Neuron (in vitro differentiated cells): ENCODE data around the gene ZNF107.

Experiments used
- H2AFZ ChIP-seq: one replicate; pipeline ENCODE4 v1.6.1; 2013; ENCODE audit warnings: low read depth, mild to moderate bottlenecking, inconsistent platforms, low read length, moderate library complexity
- H3K27me3 ChIP-seq: one replicate; pipeline ENCODE4 v1.6.1; 2013; ENCODE audit warnings: low read length; ENCODE audit not compliant: insufficient read depth
- H3K36me3 ChIP-seq: one replicate; pipeline ENCODE4 v1.6.1; 2013; ENCODE audit warnings: low read length; ENCODE audit not compliant: insufficient read depth
- H3K4me1 ChIP-seq: one replicate; pipeline ENCODE4 v1.6.1; 2013; ENCODE audit warnings: low read length; ENCODE audit not compliant: insufficient read depth
- H3K4me3 ChIP-seq: 2 replicates; pipeline ENCODE4 v1.5.1; 2013; ENCODE audit warnings: mild to moderate bottlenecking, low read length, moderate library complexity
- H3K9me3 ChIP-seq: one replicate; pipeline ENCODE4 v1.6.1; 2013; ENCODE audit warnings: low read length

Gene ZNF107

DNA sequence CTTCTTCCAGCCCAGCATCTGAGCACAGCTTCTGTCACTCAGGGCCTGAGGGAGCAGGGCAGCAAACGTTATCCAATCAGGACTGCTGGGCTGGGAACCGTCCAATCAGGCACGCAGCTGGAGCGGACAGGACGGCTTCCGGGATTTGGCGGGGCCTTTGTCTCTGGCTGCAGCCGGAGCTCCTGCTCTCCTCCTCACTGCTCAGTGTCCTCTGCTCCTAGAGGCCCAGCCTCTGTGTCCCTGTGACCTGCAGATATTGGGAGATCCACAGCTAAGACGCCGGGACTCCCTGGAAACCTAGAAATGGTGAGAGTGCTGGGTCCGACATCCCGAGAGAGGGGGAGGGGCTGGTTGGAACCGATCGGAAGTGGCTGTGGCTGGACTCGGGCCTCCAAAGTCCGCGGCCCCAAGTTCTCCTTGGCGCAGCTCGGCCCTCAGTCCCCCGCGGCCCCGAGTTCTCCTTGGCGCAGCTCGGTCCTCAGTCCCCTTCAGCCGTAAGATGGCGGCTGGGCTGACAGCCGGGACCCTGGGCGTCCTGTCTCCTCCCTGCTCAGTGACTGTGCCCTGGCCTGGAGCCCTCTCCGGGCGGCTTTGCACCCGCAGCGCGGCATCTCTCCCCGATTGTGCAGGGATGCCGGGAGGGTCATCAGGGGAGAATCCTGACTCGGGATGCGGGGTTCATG is at the start of gene ZNF107:
Gene ZNF107, plus strand, starts transcription at position 154 of the 683 bp plus-strand sequence. Its CDS starts 150 bp downstream, at position 304.
- H3K9me3 ChIP-seq: peaks cover 7% of the 10 kb centered on the region
- H3K36me3 ChIP-seq: peaks cover 26% of the 10 kb centered on the region
- H3K4me1 ChIP-seq: peaks cover 13% of the 10 kb centered on the region
- H3K4me3 ChIP-seq: peak within 1 kb of the TSS; percentile 88
- H3K27me3 ChIP-seq: no peaks in the 10 kb centered on the region
- peak within 1 kb of the TSS; percentile 60 for H2AFZ ChIP-seq

DNA sequence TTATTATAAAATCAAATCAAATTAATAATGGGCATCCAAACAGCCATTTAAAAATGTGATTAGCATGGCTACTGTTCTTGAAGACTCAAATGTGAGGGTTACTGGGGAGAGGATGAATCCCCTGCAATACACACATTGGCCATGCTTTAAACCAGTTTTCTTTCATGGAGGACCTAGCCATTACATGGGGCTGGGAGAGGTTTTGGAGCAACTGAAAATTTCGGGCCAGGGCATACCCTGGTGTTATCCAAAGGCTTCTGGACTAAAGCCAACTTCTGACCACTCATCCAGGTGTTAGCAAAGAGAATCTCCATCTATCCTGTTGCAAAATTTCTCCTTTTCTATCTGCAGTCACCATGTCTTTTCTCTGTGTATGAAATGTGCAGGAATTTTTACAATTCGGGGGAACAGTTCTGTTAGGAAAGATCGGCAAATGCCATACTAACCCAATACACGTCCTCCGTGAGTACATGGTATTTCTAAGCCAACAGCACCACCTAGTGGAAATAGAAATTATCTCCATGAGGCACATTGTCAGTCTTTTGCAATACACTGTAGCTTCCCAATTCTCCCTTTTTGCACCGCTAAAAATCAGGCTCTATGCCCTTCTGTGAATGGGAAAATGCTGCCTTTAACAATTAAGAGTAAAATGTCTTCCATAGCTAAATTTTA is 47.0 kb upstream of the ZNF107 start:
- Histone ChIP-seq H3K4me1 (no peaks in the 10 kb centered on the region), H2AFZ (no peak overlapping the region), H3K36me3 (no peaks in the 10 kb centered on the region), H3K9me3 (peaks cover 7% of the 10 kb centered on the region), H3K27me3 (no peaks in the 10 kb centered on the region), H3K4me3 (no peak overlapping the region)

DNA sequence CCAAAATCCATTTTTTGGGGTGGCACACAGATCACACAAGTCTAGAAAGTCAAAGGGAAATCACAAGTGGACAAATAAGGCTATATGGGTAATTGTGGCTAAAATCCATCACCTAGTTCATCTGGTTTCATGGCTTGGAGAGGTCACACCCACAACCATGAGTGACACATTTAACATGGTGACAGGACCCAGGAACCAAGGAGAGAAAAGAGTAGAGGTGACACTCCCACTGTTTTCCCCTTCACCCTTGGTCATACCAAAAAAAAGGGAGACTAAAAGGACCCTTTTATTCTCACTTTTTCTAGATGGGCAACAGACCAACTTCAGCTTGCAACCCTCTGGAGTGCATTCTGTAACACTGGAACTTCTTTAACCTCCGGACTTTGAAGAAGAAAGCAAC is 46.2 kb upstream of the ZNF107 start:
- peaks cover 7% of the 10 kb centered on the region for H3K9me3 ChIP-seq
- no peak overlapping the region for H2AFZ ChIP-seq
- H3K36me3 ChIP-seq: no peaks in the 10 kb centered on the region
- H3K4me1 ChIP-seq: no peaks in the 10 kb centered on the region
- no peaks in the 10 kb centered on the region for H3K27me3 ChIP-seq
- H3K4me3 ChIP-seq: no peak overlapping the region

DNA sequence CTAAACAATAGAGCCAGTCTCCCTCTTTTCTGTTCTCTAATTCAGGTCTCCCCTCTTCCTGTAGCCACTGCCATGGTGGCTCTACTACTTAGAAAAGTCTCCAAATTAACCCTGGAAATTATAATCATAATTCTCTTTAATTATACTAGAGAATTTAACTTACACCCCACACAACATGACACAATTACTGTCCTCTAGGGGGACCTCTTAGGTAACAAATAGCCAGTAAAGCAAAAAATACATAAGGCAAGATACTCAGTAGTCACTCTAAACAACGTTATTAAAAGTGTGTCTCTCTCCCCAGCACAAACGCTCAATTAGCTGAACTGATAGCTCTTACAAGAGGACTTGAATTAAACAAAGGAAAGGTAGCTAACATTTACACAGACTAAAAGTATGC is 44.3 kb upstream of the ZNF107 start:
- Histone ChIP-seq H3K4me1 (no peaks in the 10 kb centered on the region), H3K27me3 (no peaks in the 10 kb centered on the region), H3K4me3 (no peak overlapping the region), H3K9me3 (peaks cover 7% of the 10 kb centered on the region), H3K36me3 (no peaks in the 10 kb centered on the region), H2AFZ (no peak overlapping the region)

DNA sequence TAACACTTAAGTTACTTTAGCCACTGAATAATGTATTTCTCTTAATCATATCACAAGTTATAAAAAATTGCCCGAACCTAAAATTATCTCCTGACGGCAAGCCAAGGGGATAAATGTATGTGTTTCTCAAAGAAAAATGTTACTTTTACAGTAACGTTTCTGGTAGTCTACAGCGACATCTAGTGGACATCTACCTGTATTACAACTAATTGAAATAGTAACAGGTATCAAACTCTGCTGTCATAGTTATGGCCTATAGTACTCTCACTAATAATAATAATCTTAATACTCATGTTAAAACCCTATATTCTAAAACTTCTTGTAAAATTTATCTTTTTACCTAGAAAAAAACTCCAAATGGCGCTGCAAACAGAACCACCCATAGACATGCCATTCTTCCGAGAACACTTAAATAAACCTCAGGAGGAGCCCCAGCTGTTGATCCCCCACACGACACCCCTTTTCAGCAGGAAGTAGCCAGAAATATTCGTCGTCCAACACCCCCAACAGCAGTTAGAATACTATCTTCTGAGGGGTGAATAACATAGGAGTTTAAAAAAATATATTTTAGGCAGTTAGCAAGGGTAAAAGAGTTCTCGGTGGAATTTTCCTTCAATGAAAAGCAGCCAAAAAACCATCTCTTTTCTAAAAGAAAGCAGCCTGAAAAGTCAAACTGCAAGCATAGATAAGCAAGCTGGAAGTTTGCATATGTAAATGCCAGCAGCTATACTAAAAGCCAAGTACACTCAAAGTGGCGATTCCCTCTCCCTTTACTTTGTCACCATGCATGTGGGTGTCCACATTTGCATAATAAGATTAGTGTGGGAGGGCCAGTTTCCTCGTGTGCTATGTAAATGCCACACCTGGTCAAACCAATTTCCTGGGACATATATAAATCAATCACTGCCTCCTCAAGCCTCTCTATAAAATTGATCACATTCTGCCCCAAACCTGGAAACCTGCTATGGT is 40.5 kb upstream of the ZNF107 start:
- Histone ChIP-seq H2AFZ (no peak overlapping the region), H3K4me3 (no peak overlapping the region), H3K27me3 (no peaks in the 10 kb centered on the region), H3K9me3 (peaks cover 4% of the 10 kb centered on the region), H3K36me3 (no peaks in the 10 kb centered on the region), H3K4me1 (no peaks in the 10 kb centered on the region)

DNA sequence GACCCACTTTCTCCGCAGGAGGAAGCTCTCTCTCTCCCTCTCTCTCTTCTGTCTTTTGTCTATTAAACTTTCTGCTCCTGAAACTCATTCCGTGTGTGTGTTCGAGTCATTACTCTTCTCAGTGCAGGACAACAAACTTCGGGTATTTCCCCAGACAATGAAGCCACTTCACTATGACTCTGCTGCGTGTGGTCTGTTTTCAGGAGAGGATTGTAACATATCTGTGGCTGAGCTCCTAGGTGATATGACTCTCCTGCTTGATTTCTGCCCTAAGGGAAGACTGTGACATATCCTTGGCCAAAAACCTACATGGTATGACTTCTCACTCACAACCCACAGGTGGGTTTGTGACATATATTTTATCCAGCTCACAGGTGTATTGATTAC is 39.9 kb upstream of the ZNF107 start:
- H3K9me3 ChIP-seq: peaks cover 4% of the 10 kb centered on the region
- H3K27me3 ChIP-seq: no peaks in the 10 kb centered on the region
- H3K4me1 ChIP-seq: no peaks in the 10 kb centered on the region
- H3K36me3 ChIP-seq: no peaks in the 10 kb centered on the region
- no peak overlapping the region for H3K4me3 ChIP-seq
- no peak overlapping the region for H2AFZ ChIP-seq

DNA sequence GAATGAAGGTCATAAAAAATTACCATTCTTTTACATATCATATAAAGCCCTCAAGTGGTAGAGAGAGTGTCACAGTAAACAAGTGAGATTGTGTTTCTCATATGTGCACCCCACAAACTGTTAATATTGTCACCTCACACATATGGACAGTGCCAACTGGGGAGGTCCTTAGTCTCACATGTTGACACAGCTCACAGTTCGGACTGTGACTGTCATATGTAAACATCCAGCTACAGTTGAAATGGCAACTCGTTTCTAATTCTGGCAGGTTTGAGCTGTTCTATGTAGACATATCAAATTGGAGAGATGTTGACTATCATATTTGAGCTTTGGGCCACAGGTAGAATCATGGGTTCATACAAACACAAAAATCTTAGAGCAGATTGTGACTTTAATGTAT is 39.4 kb upstream of the ZNF107 start:
- Histone ChIP-seq H3K27me3 (no peaks in the 10 kb centered on the region), H3K4me3 (no peak overlapping the region), H3K4me1 (no peaks in the 10 kb centered on the region), H2AFZ (no peak overlapping the region), H3K36me3 (no peaks in the 10 kb centered on the region), H3K9me3 (no peaks in the 10 kb centered on the region)

DNA sequence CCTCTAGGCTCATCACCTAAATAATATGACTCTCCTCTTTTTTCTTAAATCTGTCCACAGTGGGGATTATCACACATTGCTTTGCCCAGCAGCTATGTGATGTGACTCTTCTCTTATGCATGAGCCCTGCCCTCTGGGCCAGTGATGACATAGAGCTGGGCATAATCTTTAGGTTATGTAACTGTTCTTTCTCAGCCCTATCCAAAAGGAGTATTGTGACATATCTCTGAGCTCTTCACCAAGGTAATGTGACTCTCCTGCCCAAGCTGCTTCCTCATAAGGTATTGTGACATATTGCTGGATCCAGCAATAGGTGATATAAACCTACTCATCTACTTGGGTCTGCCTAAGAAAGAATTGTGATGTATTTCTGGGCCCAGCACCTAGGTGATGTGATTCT is 37.7 kb upstream of the ZNF107 start:
- Histone ChIP-seq H3K4me3 (no peak overlapping the region), H3K27me3 (no peaks in the 10 kb centered on the region)

DNA sequence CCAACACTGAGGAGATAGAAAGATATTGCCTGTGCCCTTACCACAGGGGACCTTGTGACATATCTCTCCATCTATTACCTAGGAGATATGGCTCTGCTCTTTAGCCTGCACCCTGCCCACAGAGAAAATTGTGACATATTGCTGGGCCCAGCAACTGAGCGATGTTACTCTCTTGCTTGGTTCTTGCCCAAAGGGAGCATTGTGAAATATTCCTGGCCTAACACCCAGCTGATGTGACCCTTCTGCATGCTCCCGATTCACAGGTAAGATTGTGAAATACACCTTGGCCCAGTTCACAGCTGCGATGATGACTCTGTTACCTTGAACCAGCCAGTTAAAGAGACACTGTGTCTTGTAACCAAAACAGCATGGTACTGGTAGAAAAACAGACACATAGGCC is 37.2 kb upstream of the ZNF107 start:
- Histone ChIP-seq H3K4me1 (no peaks in the 10 kb centered on the region), H3K27me3 (peaks cover 2% of the 10 kb centered on the region), H2AFZ (no peak overlapping the region), H3K9me3 (no peaks in the 10 kb centered on the region), H3K4me3 (no peak overlapping the region), H3K36me3 (no peaks in the 10 kb centered on the region)

More for the DNA sequence above, 37.7 kb upstream of the ZNF107 start:
- Histone ChIP-seq H3K36me3 (no peaks in the 10 kb centered on the region), H3K9me3 (no peaks in the 10 kb centered on the region), H2AFZ (no peak overlapping the region), H3K4me1 (no peaks in the 10 kb centered on the region)

DNA sequence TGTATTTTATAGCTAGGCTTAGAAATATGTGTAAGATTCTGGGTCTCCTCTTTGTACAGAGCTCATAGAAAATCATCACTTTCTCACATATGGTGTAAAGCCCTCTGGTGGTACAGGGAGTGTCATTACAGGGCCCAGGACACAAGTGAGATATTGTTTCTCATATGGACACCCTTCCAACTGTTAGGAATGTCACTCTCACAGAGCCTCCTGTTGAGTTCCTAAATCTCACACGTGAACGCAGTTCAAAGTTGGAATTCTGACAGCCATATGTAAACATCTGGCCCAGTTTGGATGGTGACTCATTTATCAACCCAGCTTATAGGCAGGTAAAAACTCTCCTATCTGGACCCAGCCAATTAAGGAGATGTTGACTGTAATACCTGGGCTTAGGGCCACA is 35.4 kb upstream of the ZNF107 start:
- Histone ChIP-seq H3K4me1 (no peaks in the 10 kb centered on the region), H3K36me3 (no peaks in the 10 kb centered on the region), H3K4me3 (no peak overlapping the region), H3K27me3 (peaks cover 2% of the 10 kb centered on the region), H3K9me3 (no peaks in the 10 kb centered on the region), H2AFZ (no peak overlapping the region)

DNA sequence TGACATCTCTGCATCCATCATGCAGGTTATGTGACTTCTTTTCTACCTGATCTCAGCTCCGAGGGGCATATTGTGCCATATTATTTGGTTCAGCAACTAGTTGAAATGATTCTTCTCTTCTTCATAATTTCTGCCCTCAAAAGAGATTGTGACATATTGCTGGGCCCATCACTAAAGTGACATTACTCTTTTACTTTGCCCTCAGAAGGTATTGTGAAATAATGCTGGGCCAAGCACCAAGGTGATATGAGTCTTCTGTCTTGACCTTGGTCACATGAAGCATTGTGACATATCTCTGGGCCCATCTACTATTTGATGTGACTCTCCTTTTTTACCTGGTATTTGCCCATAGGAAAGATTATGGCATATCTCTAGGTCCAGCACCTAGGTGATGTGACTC is 33.9 kb upstream of the ZNF107 start:
- H3K27me3 ChIP-seq: peaks cover 2% of the 10 kb centered on the region
- H3K4me3 ChIP-seq: no peak overlapping the region
- no peaks in the 10 kb centered on the region for H3K4me1 ChIP-seq
- H3K9me3 ChIP-seq: no peaks in the 10 kb centered on the region
- no peak overlapping the region for H2AFZ ChIP-seq
- no peaks in the 10 kb centered on the region for H3K36me3 ChIP-seq

DNA sequence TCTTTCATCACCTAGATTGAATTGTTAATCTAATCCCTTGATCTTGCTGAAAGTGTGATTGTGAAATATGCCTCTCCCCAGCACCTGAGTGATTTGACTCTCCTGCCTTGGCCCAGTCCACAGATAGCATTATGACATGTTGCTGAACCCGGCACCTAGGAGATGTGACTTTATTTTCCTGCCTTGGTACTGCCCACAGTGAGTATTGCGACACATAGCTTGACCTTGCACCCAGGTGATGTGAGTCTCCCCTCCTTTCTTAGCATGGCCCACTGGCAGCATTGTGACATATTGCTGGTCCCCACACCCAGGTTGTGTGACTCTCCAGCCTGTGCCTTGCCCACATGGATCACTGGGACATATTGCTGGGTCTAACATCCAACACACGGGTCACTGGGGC is 32.5 kb upstream of the ZNF107 start:
- H3K9me3 ChIP-seq: no peaks in the 10 kb centered on the region
- peaks cover 2% of the 10 kb centered on the region for H3K27me3 ChIP-seq
- no peaks in the 10 kb centered on the region for H3K36me3 ChIP-seq
- H3K4me1 ChIP-seq: no peaks in the 10 kb centered on the region
- no peak overlapping the region for H2AFZ ChIP-seq
- no peak overlapping the region for H3K4me3 ChIP-seq
